Tibial nerve (tissue), 3 donors: ENCODE data around the gene CLIC1.

Experiments
- POLR2A ChIP-seq, 2 donors: fragments of 450-650 bp; IDR thresholded peaks; one replicate each; pipeline ENCODE4 v1.6.1; 2017; ENCODE audit warnings: antibody characterized with exemption in 2 of 2, mild to moderate bottlenecking in 2 of 2, moderate library complexity in 2 of 2
- TF ChIP-seq, protein P1 (sequence below), 5 experiments: fragments of 200-600 bp in 3 of 5; fragments of 450-650 bp in 2 of 5; sonication (generic) in 3 of 5; IDR thresholded peaks; one replicate each; pipeline ENCODE4 v1.5.1; 2016 to 2019; ENCODE audit warnings: antibody characterized with exemption in 5 of 5, mild to moderate bottlenecking in 3 of 5, moderate library complexity in 2 of 5

DNA sequence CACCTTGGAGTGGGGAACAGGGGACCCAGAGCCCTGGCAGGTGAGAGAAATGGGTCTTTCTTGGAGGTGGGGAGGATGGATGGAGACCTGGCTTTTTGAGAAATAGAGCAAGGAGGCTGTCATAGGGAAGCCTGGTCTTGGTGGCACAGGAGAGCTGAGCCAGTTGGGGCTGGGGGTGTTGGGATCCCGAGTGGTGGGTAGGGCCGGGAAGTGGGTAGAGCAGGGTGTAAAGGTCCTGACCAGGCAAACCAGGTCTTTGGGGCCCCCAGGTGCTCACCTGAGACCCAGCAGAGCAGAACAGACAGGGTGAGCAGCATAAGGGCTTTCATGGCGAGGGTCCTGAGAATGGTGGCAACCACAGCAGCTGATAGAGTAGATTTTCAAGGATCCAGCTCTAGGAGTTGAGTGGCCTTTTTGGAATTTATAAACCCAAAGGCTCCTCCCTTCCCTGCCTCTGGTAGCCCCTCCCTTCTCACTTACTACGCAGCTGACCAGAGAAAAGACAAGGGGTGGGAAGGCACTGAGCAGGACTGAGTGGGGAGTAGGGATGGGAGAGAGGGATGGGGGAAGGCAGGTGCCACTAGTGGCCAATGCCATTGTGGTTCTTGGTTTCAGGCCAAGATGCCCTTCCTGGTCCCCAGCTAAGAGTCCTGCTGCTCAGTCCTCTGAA, 14.8 kb downstream of the CLIC1 start, which contains the start of gene LY6G6C:
- TF ChIP-seq, protein P1, sequence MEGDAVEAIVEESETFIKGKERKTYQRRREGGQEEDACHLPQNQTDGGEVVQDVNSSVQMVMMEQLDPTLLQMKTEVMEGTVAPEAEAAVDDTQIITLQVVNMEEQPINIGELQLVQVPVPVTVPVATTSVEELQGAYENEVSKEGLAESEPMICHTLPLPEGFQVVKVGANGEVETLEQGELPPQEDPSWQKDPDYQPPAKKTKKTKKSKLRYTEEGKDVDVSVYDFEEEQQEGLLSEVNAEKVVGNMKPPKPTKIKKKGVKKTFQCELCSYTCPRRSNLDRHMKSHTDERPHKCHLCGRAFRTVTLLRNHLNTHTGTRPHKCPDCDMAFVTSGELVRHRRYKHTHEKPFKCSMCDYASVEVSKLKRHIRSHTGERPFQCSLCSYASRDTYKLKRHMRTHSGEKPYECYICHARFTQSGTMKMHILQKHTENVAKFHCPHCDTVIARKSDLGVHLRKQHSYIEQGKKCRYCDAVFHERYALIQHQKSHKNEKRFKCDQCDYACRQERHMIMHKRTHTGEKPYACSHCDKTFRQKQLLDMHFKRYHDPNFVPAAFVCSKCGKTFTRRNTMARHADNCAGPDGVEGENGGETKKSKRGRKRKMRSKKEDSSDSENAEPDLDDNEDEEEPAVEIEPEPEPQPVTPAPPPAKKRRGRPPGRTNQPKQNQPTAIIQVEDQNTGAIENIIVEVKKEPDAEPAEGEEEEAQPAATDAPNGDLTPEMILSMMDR (IDR thresholded peaks at IDR 0.05): no peak
- TF ChIP-seq POLR2A (IDR thresholded peaks at IDR 0.05): no peak
